C4-2B (cell line): ENCODE measurements around the gene DLG2.

Experiments used
- H3K27ac ChIP-seq: fragments of 450-650 bp; 2 replicates; pipeline ENCODE4 v1.5.1; 2017
- CTCF ChIP-seq: fragments of 450-650 bp; conservative IDR thresholded peaks from 2 replicates; pipeline ENCODE4 v1.5.1; 2017; ENCODE audit warnings: mild to moderate bottlenecking
- ZFX ChIP-seq: fragments of 450-650 bp; IDR thresholded peaks from 2 replicates; pipeline ENCODE4 v1.6.1; 2017

Gene DLG2

DNA sequence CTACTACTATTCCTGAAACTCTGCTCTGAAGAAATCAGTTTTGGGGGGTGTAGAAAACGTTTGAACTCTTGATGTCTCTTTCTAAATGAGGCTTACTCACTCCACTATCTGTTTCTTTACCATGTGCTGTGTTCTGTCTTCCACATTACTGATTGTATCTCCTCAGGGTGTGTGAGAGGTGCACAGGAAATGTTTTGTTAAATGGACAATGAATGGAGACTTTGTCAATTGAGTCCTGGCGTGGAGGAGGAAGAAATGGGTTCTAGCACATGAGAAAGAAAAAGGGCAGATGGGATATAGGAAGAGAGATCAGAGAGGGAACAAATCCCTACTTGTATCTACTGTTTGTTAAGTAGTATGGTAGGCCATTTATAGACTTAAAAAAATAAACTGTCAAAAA is 1763.9 kb downstream of the DLG2 start:
- H3K27ac ChIP-seq: no peak overlapping the region
- TF ChIP-seq ZFX: no peak
- no peak for TF ChIP-seq CTCF

- no peak for TF ChIP-seq CTCF
- no peak for TF ChIP-seq ZFX
These were observed 1764.5 kb downstream of the DLG2 start for GRCh38 chr11:83862691-83863090.

GRCh38 chr11:83862033-83862432 is 1765.1 kb downstream of the DLG2 start:
- H3K27ac ChIP-seq: no peak overlapping the region
- no peak for TF ChIP-seq ZFX
- no peak for TF ChIP-seq CTCF

More at GRCh38 chr11:83862691-83863090, 1764.5 kb downstream of the DLG2 start:
- no peak overlapping the region for H3K27ac ChIP-seq

DNA sequence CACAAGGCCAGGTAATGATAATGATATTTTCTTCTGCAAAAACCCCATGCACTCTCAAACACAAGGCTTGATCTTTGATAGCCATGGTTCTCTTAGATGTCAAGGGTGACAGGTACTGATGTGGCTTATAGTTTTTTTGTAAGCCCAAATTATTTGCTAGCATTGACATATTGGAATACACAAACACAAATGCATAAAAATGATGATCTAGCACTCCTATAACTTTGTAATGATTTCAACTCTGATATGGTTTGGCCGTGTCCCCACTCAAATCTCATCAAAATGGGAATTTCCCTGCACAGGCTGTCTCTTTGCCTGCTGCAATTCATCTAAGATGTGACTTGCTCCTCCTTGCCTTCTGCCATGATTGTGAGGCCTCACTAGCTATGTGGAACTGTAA is 1768.5 kb downstream of the DLG2 start:
- TF ChIP-seq ZFX (no peak), CTCF (no peak)
- H3K27ac ChIP-seq: no peak overlapping the region

- no peak for TF ChIP-seq ZFX
- no peak for TF ChIP-seq CTCF
- no peak overlapping the region for H3K27ac ChIP-seq
These were observed 1771.9 kb downstream of the DLG2 start for GRCh38 chr11:83855237-83855636.

DNA sequence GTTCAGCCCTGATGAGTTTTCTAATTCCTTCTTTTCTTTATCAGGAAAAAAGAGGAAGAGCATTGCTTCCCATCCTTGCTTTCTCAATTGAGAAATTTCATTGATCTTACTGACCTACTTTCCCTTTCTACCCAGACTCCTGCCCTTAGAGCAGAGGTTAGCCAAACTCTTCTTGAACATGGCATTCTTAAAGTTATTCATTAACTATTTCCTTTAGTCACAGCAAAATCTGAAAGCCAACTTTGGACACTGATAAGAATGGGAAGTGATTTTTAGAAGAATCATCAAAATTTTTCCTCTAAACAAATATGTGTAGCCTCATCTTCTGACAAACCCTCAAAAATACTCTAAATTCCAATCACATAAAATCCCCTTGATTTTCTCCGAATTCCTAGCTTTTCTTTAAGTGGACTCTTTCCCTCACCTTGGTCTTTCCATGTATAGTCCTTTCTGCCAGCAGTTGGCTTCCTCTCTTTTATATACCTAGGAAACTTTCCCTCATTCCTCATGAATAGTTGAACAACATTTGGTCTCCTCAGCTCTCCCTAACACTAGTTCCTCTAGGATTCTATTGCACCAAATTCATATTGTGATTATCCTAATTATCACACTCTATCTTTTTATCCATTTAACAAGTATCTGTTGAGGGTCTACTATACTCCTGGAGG is 1774.2 kb downstream of the DLG2 start:
- TF ChIP-seq ZFX: no peak
- no peak for TF ChIP-seq CTCF
- no peak overlapping the region for H3K27ac ChIP-seq

DNA sequence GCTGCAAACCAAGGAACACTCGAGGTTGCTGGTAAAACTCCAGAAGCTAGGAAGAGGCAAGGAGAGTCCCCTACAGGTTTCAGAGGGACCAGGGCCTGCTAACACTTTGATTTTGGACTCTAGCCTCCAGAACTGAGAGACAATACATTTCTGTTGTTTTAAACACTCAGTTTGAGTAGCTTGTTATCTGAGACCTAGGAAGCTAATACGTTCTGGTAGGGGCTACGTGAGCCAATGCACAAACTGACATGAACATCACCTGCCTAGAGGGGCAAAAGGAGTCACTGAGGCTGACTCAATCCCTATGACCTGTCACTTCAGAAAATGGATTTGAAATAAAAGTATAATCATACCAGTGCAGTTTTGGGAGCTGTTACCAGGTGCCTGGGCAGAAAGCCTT is 1775.1 kb downstream of the DLG2 start:
- no peak overlapping the region for H3K27ac ChIP-seq
- TF ChIP-seq CTCF: no peak
- no peak for TF ChIP-seq ZFX
